GM19025 (cell line): Measurements from ENCODE around the gene APOBR.
"Not testable (repeated sequence)": the region's sequence is repeated elsewhere in the genome, so short reads cannot be mapped to it uniquely, and the experiment has no call there.

Experiments
- ATAC-seq: cut with Tn5 transposase; IDR thresholded peaks from one replicate; pipeline ENCODE4 v1.9.1; 2021; ENCODE audit warnings: mild to moderate bottlenecking, low read depth, moderate library complexity; ENCODE audit not compliant: unreplicated experiment

APOBR gene, protein sequence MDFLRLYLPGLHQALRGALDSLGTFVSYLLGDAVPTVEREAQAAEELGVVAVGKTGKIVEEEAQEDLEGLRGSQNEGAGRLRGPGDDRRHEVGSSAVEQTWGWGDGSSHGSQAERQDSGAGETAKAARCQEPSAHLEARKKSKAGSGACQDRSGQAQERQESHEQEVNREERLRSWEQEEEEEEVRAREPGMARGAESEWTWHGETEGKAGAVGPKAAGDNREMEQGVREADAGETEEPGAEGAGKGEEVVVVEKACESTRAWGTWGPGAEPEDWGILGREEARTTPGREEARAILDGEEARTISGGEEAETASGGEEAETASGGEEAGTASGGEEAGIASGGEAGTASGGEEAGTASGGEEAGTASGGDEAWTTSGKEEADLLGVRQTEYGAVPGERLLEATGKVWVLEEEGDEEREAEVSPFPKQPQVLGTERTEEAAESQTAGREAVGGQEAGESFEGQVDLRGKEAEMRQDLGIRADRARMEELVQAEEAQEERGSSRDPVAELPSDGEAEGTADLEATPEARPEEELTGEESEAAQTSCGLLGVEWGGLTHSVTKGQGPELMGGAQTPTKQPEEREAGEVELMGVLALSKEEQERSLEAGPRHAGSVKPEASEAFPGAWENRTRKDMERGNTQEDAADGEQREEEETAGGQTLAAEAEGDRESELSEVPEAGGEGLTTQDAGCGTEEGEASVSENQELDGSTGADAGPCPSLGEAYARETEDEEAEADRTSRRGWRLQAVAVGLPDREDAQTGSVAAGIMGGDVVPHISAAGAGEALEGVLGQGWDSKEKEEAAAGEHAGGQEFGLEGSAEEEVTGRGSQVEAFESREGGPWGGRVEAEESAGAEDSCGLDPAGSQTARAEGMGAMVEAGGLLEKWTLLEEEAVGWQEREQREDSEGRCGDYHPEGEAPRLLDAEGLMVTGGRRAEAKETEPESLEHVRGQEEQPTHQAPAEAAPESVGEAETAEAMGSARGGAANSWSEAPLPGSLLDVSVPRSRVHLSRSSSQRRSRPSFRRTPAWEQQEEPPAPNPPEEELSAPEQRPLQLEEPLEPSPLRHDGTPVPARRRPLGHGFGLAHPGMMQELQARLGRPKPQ

DNA sequence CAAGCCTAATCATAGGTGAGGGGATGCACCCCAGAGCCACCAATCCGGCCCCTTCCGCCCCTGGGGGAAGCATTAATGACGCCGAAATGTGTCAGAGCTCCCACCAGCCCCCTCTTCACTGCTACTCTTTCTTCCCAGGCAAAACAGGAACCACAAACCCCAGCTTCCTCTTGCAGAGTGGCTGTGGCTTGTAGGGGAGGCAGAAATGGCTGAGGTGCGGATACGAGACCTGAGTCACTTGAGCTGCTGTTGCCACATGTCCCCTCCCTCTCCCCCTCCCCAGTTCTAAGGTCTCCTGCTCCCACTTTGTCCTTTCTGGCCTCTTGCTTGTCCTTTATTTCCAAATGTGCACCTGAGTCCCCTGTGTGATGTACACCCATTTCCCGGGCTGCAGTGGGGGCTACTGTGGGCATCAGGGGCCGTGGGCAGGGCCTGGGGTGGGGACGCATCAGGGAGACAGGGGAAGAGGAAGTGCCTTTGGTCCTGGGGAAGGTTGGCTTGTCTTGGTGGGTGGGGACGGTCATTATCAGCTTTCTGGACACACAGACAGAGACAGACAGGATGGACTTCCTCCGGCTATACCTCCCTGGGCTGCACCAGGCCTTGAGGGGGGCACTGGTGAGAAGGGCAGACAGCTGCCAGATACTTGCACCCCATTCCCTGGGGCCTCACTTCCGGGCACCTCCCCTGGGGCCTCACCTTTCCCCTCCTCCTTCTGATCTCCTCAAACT, at the start of gene APOBR:
Gene APOBR, plus strand, starts transcription at position 523 of the 731 bp plus-strand sequence. Its CDS starts 39 bp downstream, at position 562.
- ATAC-seq, result peak; percentile 46

DNA sequence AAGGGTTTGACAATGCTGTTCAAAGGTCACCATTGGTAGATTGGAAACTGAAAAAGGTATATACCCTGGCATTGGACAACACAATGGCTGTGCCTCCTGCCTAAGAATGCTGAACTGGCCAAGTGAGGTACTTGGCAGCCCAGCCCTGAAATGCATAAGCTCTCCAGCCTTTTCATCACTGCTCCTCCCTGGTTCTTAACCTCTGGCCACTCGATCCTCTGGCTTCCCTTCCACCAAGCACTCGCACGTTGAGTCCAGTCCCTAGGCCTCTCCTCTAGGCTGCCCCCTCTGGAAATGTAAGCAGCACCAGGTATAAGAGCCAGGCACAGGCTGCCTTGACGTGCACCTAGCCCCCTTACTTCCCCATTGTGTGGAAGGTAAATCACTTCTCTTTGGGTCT, 48.1 kb upstream of the APOBR start:
- not testable (repeated sequence) for ATAC-seq

DNA sequence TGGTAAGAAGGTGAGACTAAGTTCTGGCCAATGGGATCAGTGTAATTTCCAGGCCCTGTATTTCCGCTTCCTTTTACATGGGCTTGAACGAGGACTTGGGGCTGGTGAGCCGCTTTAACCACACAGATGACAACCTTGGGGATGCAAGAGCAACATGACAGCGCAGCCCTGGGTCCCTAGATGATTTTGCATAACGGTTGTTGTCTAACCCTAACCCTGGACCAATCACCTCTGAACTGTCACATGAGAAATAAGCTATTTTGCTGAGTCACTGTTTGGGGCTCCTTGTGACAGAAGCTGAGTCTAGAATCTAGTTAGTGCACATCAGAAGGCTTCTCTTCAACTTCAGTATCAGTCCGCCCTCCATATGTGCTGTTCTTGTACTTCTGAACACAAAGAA, 47.4 kb upstream of the APOBR start:
- not testable (repeated sequence) for ATAC-seq

DNA sequence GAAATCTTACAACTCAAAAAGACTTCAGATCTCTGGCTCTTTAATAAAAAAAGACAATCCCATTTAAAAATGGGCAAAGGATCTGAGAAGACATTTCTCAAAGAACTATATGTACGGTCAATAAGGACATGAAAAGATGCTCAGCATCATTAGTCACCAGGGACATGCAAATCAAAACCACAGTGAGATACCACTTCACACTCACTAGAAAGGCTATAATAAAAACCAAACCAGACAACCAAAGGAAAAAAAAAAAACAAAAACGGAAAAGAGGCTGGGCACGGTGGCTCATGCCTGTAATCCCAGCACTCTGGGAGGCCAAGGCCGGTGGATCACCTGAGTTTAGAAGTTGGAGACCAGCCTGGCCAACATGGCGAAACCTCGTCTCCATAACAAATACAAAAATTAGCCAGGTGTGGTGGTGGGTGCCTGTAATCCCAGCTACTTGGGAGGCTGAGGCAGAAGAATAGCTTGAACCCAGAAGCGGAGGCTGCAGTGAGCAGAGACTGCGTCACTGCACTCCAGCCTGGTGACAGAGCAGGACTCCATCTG, 20.7 kb upstream of the APOBR start:
- no peak for ATAC-seq

DNA sequence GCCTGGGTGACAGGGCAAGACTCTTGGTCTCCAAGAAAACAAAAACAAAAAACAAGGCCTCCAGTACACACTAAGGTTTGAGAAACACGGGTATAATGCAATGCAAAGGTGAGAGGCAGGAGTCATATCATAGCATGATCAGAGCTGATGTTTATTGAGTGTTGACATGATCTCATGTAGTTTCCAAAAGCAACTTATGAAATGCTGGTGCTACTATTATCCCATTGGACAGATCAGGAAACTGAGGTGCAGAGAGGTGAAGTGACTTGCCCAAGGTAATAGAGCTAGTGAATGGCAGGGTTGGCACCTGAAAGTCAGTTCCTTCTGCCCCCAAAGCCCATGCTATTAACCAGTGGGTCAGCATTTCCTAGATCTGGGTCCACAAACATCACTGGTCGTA, 19.2 kb upstream of the APOBR start:
- no peak for ATAC-seq

DNA sequence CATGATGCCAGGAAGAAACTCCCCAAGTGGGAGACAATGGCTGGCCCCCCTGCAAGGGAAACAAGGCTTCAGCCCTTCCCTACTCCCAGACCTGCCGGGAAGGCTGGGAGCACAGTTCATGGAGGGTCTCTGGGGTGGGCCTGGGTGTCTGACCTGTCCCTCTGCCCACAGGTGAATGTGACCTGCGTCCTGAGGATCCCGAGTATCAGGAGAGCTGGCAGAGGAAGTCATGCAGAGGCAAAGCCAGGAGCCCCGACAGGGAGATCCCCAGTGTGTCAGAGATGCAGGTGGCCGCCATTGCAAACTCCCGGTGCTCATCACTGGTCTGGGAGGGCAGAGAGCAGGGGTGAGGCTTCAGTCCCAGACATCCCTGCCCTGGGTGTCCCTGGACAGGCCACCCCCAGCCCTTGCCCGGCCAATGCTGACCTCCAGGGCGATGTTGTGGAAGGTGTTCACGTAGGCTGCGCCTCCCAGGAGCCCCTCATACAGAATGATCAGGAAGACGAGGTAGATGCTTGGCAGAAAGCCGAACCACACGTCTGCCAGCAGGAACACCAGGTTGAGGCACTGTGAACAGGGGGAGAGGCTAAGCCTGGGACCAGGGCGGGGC, 17.0 kb upstream of the APOBR start:
- ATAC-seq, result no peak

DNA sequence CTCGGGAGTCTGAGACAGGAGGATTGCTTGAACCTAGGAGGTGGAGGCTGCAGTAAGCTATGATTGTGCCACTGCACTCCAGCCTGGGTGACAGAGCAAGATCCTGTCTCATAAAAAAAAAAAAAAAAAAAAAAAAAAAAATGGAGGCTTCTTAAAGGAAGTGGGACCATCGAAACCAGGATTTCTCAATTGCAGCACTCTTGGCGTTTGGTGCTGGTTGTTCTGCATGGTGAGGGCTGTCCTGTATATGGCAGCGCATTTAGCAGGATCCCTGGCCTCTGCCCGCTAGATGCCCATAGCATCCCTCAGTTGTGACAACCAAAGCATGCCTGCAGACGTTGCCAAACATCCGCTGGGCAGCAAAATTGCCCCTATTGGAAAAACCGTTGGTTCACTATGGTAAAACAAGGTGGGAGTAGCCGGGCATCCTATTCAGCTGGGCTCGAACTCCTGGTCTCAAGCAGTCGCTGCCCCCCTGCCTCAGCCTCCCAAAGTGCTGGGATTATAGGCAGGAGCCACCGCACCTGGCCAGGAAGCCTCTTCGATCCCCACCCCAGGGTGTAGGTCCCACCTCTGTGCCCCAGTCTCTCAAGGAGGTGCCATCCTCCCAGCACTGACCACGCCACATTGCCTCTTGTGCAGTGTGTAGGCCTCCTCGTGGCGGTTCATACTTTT, 15.8 kb upstream of the APOBR start:
- no peak for ATAC-seq

DNA sequence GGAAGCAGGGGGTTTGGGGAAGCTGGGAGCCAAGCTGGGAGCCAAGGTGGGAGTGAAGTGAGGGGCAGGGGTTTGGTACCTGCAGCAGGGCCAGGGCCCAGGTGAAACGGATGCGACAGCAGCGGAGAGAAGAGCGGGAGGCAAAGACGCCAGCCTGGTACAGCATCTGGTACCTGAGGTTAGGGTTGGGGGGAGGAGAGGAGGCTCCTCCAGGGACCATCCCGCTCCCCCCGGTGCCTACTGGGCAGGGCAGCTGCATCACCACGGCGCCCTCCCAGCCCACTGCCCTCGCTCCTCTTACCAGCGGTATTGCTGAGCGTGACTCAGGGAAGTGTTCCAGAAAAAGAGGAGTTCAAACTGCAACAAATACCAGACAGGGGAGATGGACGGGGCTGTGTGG, 12.4 kb upstream of the APOBR start:
- no peak for ATAC-seq

DNA sequence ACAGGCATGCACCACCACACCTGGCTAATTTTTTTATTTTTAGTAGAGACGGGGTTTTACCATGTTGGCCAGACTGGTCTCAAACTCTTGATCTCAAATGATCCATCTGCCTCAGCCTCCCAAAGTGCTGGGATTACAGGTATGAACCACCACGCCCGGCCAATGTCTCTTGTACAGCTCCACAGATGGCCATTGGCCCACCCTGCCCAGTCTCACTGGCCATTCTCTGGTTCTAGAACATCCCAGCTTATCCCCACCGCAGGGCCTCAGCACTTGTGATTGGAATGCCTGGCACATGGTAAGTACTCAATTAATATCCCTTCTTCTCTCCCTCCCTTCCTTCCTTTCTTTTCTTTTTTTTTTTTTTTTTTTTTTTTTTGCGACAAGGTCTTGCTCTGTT, 11.1 kb upstream of the APOBR start:
- ATAC-seq, result not testable (repeated sequence)

DNA sequence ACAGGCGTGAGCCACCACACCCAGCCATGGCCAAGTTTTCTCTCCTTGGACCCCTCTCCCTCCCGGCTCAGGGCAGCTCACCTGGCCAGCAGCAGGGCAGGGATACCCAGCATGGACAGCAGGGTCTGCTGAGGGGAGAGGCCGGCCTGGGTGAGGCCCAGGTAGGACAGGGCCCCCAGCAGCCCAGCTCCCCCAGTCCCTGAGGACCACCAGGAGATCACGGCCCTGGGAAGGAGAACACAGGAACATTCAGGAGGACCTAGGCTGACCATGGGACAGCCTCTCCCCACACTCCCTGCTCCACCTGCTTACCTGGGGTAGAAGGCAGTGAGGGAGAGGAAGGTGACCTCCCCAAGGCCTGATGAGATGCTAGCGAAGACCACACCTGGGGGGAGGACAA, 8.2 kb upstream of the APOBR start:
- ATAC-seq, result no peak

DNA sequence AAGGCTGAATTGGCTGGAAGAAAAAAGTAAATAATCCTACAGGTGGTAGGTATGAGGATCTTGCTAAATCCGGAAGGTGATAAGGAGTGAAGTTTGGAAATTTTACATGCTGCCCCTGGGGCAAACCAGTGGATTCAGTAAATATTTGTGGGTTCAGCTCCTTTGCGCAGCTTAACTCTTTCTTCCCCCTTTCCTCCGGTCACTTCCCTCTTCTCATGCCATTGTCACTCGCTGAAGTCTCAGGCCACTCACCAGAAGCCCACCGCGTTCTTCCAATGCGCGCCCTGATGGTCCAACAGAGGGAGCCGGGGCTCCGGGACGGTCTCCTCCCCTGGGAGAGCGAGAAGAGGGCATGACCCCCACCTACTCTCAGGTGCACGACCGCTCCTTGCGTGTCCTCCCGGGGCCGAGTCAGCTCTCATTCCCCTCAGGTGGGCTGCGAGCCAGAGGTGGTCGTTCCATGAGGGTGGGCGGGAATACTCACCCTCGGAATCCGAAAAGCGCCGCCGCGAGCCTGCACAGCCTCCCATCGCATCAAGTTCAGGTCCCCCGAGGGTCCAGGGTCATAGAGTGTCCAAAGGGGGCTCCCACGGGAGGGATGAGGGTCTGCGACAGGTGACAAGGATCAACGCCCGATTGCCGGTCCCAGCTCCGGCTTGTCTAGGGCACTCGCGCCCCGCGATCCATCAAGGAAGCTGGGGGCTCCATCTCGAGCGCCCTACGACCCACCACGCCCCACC, 3.0 kb upstream of the APOBR start:
- no peak for ATAC-seq

DNA sequence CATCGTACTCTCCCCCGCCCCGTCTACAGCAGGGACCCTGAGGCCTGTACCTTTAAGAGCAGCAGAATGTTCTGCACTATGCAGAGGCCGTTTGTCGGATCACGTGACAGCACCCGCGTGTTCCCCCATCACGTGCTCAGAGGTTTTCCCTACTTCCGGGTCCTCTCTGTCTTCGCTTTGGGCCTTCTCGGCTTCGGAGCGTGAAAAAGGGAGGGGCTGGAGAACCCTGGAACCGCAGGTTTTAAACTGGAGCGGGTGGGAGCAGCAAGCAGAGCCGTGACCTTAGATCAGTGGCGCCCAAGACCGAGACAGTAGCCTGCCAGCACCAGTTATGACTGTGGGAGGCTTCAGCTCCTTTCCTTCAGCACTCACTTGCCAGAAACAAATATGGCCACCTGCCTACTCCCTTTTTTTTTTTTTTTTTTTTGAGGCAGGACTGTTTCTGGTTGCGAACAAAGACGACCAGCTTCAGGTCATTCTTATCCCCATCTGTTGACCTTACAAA, 2.4 kb upstream of the APOBR start, which contains the start of gene CLN3:
Gene CLN3, minus strand, starts transcription at position 105 of the 505 bp plus-strand sequence. CDS start 315 bp downstream, outside the sequence.
- ATAC-seq, result peak; percentile 66

DNA sequence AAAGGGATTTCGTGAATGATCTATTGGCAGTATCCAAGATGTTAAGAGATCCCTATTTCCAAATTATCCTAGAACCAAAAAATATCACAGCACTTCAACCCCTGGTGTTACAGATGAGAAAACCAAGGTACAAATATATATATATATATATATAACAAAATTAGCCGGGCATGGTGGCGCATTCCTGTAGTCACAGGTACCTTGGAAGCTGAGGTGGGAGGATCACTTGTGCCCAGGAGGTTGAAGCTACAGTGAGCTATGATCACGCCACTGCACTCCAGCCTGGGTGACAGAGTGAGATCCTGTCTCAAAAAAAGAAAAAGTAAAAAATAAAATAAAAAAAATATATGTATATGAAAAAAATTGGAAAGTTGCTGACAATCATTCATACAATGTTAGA, 1.9 kb upstream of the APOBR start:
- ATAC-seq, result no peak

DNA sequence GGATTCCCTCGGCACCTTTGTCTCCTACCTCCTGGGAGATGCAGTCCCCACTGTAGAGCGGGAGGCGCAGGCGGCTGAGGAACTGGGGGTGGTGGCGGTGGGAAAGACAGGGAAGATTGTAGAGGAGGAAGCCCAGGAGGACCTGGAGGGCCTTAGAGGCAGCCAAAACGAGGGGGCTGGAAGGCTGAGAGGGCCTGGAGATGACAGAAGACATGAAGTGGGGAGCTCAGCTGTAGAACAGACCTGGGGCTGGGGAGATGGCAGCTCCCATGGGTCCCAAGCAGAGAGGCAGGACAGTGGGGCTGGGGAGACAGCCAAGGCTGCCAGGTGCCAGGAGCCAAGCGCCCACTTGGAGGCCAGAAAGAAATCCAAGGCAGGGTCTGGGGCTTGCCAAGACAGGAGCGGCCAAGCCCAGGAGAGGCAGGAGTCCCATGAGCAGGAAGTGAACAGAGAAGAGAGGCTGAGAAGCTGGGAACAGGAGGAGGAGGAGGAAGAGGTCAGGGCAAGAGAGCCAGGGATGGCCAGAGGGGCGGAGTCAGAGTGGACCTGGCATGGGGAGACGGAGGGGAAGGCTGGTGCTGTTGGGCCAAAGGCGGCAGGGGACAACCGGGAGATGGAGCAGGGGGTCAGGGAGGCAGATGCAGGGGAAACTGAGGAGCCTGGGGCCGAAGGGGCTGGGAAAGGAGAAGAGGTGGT, 803 bp downstream of the APOBR start:
- no peak for ATAC-seq

DNA sequence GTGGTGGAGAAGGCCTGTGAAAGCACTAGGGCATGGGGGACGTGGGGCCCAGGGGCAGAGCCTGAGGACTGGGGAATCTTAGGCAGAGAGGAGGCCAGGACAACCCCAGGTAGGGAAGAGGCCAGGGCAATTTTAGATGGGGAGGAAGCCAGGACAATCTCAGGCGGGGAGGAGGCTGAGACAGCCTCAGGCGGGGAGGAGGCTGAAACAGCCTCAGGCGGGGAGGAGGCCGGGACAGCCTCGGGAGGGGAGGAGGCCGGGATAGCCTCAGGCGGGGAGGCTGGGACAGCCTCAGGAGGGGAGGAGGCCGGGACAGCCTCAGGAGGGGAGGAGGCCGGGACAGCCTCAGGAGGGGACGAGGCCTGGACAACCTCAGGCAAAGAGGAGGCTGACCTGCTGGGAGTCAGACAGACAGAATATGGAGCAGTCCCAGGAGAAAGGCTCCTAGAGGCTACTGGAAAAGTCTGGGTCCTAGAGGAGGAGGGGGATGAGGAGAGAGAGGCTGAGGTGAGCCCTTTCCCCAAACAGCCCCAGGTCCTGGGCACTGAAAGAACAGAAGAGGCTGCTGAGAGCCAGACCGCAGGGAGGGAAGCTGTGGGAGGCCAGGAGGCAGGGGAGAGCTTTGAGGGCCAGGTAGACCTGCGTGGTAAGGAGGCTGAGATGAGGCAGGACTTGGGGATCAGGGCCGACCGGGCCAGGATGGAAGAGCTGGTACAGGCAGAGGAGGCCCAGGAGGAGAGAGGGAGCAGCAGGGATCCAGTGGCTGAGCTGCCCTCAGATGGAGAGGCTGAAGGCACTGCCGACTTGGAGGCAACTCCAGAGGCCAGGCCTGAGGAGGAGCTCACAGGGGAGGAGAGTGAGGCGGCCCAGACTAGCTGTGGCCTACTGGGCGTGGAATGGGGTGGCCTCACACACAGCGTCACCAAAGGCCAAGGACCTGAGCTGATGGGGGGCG, 1.6 kb downstream of the APOBR start:
- no peak for ATAC-seq

DNA sequence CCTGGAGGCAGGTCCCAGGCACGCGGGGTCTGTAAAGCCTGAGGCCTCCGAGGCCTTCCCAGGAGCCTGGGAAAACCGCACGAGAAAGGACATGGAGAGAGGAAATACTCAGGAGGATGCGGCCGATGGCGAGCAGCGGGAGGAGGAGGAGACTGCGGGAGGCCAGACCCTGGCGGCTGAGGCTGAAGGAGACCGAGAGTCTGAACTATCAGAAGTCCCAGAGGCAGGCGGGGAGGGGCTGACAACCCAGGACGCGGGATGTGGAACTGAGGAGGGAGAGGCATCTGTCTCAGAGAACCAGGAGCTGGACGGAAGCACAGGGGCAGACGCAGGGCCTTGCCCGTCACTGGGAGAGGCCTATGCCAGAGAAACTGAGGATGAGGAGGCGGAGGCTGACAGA, 2.4 kb downstream of the APOBR start:
- ATAC-seq, result no peak

DNA sequence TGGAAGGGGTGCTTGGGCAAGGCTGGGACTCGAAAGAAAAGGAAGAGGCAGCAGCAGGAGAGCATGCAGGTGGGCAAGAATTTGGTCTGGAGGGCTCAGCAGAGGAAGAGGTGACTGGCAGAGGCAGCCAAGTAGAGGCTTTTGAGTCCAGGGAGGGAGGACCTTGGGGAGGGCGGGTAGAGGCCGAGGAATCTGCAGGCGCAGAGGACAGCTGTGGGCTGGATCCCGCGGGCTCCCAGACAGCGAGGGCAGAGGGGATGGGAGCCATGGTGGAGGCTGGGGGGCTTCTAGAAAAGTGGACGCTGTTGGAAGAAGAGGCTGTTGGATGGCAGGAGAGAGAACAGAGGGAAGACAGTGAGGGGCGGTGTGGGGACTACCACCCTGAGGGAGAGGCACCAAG, 2.9 kb downstream of the APOBR start:
- no peak for ATAC-seq
